MM.1S (cell line): Measurements from ENCODE around the gene EME2.

ENCODE experiments used
- DNase-seq: peaks from one replicate; pipeline ENCODE4 v3.0.0-alpha.2; 2015
- H2AFZ ChIP-seq: fragments of 300-600 bp; sonication (generic); 2 replicates; pipeline ENCODE4 v1.6.0; 2016; ENCODE audit warnings: antibody characterized with exemption, low read length
- H3F3A ChIP-seq: fragments of 300-600 bp; sonication (generic); 2 replicates; pipeline ENCODE4 v1.6.1; 2016; ENCODE audit warnings: mild to moderate bottlenecking, antibody characterized with exemption, low read length, moderate library complexity, mixed read lengths; ENCODE audit not compliant: insufficient read depth
- H3K27ac ChIP-seq: fragments of 300-600 bp; sonication (generic); 2 replicates; pipeline ENCODE4 v1.5.1; 2016; ENCODE audit warnings: mild to moderate bottlenecking, low read length
- H3K27me3 ChIP-seq: fragments of 300-600 bp; sonication (generic); replicated peaks from 2 replicates; pipeline ENCODE4 v1.6.0; 2016; ENCODE audit warnings: low read length; ENCODE audit not compliant: insufficient read depth
- H3K36me3 ChIP-seq: fragments of 300-600 bp; sonication (generic); replicated peaks from 2 replicates; pipeline ENCODE4 v1.6.1; 2016; ENCODE audit warnings: mild to moderate bottlenecking, low read length, mixed read lengths; ENCODE audit not compliant: insufficient read depth
- H3K4me1 ChIP-seq: fragments of 300-600 bp; sonication (generic); 2 replicates; pipeline ENCODE4 v1.6.1; 2016; ENCODE audit warnings: low read length, mixed read lengths
- H3K4me2 ChIP-seq: fragments of 300-600 bp; sonication (generic); 2 replicates; pipeline ENCODE4 v1.6.0; 2016; ENCODE audit warnings: low read depth, low read length
- H3K4me3 ChIP-seq: fragments of 300-600 bp; sonication (generic); 2 replicates; pipeline ENCODE4 v1.5.1; 2016; ENCODE audit warnings: low read length, mixed read lengths
- H3K79me2 ChIP-seq: fragments of 300-600 bp; sonication (generic); 2 replicates; pipeline ENCODE4 v1.6.1; 2016; ENCODE audit warnings: mixed run types, low read length, mixed read lengths
- H3K9ac ChIP-seq: fragments of 300-600 bp; sonication (generic); 2 replicates; pipeline ENCODE4 v1.6.1; 2016; ENCODE audit warnings: low read length, mixed read lengths
- H3K9me2 ChIP-seq: fragments of 300-600 bp; sonication (generic); replicated peaks from 2 replicates; pipeline ENCODE4 v1.6.1; 2016; ENCODE audit warnings: mild to moderate bottlenecking, low read length, mixed read lengths; ENCODE audit not compliant: insufficient read depth
- H3K9me3 ChIP-seq: fragments of 300-600 bp; sonication (generic); replicated peaks from 2 replicates; pipeline ENCODE4 v1.6.1; 2016; ENCODE audit warnings: mild to moderate bottlenecking, low read length, mixed read lengths; ENCODE audit not compliant: insufficient read depth
- H4K20me1 ChIP-seq: fragments of 300-600 bp; sonication (generic); 2 replicates; pipeline ENCODE4 v1.6.1; 2016; ENCODE audit warnings: mild to moderate bottlenecking, low read length, moderate library complexity, mixed read lengths; ENCODE audit not compliant: insufficient read depth
- EZH2 ChIP-seq: fragments of 300-600 bp; sonication (generic); optimal IDR thresholded peaks from 2 replicates; pipeline ENCODE3; 2017; ENCODE audit warnings: low read depth, mild to moderate bottlenecking, antibody characterized with exemption, low read length, mixed read lengths
- EZH2phosphoT487 ChIP-seq: fragments of 300-600 bp; sonication (generic); IDR thresholded peaks from 2 replicates; pipeline ENCODE4 v1.6.1; 2018; ENCODE audit warnings: antibody characterized with exemption, low read length
- TF ChIP-seq, protein P1 (sequence below): fragments of 300-600 bp; sonication (generic); IDR thresholded peaks from 2 replicates; pipeline ENCODE4 v1.5.1; 2016; ENCODE audit warnings: antibody characterized with exemption, low read length, mixed read lengths

EME2 gene

DNA sequence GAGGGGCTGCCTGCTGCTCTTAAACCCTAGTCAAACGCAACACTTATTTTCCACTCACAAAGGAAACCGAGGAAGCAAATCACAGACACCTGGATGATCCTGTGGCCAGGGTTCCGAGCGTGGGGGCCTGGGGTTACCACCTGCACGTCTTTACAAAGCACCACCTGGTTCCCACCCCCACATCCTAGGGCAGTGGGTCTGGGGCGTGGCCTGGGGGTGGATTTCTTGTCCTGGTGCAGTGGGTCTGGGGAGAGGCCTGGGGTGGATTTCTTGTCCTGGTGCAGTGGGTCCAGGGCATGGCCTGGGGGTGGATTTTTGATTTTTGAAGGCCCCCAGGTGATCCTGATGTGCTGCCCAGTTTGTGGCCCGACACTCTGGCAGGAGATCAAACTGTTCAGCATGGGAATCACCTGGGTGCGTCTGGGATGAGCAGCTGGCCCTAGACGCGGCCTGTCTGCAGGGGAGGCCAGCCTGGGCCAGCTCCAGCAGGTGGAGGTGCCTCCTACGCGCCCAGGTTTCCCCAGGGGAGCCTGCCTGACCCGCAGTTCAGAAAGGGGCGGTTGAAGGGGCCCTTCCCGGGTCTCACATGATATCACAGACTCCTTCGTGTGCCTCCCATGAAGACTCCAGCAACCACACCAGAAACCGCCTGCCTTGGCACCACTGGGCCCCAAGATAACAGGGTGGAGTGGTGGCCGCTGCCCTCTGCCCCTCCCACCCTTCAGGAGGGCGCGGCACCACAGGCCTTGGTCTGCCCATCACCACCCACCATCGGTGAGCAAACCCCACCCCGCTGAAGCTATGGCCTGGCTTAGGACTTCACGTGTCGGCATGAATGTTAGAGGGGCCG lies 47.7 kb downstream of the EME2 start:
- no peaks in the 10 kb centered on the region for H3K9me3 ChIP-seq
- peaks cover 29% of the 10 kb centered on the region for H3K79me2 ChIP-seq
- no peaks in the 10 kb centered on the region for H3K9me2 ChIP-seq
- no peaks in the 10 kb centered on the region for H3K36me3 ChIP-seq
- no peaks in the 10 kb centered on the region for H3K27me3 ChIP-seq
- H3K4me3 ChIP-seq = no peak overlapping the region
- peaks cover 2% of the 10 kb centered on the region; the same call in 1 of the 2 replicates for H3F3A ChIP-seq
- no peak overlapping the region for H3K9ac ChIP-seq
- H3K4me2 ChIP-seq = no peak overlapping the region
- no peaks in the 10 kb centered on the region for H4K20me1 ChIP-seq
- no peak overlapping the region for H2AFZ ChIP-seq
- no peak for DNase-seq
- TF ChIP-seq EZH2 = no peak
- TF ChIP-seq, protein P1, sequence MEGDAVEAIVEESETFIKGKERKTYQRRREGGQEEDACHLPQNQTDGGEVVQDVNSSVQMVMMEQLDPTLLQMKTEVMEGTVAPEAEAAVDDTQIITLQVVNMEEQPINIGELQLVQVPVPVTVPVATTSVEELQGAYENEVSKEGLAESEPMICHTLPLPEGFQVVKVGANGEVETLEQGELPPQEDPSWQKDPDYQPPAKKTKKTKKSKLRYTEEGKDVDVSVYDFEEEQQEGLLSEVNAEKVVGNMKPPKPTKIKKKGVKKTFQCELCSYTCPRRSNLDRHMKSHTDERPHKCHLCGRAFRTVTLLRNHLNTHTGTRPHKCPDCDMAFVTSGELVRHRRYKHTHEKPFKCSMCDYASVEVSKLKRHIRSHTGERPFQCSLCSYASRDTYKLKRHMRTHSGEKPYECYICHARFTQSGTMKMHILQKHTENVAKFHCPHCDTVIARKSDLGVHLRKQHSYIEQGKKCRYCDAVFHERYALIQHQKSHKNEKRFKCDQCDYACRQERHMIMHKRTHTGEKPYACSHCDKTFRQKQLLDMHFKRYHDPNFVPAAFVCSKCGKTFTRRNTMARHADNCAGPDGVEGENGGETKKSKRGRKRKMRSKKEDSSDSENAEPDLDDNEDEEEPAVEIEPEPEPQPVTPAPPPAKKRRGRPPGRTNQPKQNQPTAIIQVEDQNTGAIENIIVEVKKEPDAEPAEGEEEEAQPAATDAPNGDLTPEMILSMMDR = no peak
- TF ChIP-seq EZH2phosphoT487 = no peak
- no peak overlapping the region for H3K27ac ChIP-seq
- peaks cover 2% of the 10 kb centered on the region; the same call in 1 of the 2 replicates for H3K4me1 ChIP-seq

- H3K9ac ChIP-seq = no peak overlapping the region
- no peak overlapping the region for H3K27ac ChIP-seq
- no peaks in the 10 kb centered on the region for H4K20me1 ChIP-seq
- peaks cover 35% of the 10 kb centered on the region for H3K79me2 ChIP-seq
- H3K4me2 ChIP-seq = no peak overlapping the region
- H3K9me2 ChIP-seq = no peaks in the 10 kb centered on the region
- H3K4me3 ChIP-seq = no peak overlapping the region
- peaks cover 6% of the 10 kb centered on the region for H3F3A ChIP-seq
- no peaks in the 10 kb centered on the region for H3K9me3 ChIP-seq
- H3K36me3 ChIP-seq = no peaks in the 10 kb centered on the region
- H3K4me1 ChIP-seq = peaks cover 5% of the 10 kb centered on the region; the same call in 1 of the 2 replicates
- no peak for DNase-seq
- H3K27me3 ChIP-seq = no peaks in the 10 kb centered on the region
- H2AFZ ChIP-seq = no peak overlapping the region
- TF ChIP-seq, protein P1 = no peak
- TF ChIP-seq EZH2 = no peak
- TF ChIP-seq EZH2phosphoT487 = no peak
These were observed 48.3 kb downstream of the EME2 start for GRCh38 chr16:1820946-1821290.

DNA sequence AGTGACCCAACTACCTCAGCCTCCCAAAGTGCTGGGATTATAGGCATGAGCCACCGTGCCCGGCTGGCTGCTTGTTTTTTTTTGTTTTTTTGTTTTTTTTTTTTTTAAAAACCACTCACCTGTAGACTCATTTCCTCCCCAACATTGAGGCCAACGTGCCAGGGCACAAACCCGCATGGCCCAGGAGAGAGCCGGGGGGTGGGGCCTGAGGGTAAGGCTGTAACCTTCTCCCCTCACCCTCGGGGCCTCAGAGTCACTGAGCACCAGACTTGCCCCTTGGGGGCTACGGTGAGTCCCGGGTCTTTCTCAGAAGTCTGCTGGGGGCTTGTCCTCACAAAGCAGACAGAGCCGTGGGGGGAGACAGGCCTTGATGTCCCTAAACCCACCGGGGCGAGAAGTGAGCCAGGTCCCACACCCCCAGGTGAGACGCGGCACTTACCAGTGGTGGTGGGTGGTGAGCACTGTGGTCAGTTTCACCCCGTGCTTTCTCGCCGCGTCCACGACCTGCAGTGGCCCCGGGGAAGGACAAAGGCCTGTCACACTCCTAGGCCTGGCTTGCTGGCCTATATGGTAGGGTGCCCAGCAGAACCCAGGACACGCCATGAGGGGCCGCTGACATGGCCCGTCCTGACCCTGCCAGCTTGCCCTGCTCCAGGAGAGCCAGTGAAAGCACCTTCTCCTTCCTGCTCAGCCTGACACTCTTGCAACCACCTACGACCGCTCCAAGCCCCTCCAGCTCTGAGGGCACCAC lies 49.4 kb downstream of the EME2 start:
- H3K4me3 ChIP-seq = no peak overlapping the region
- no peaks in the 10 kb centered on the region for H3K36me3 ChIP-seq
- H4K20me1 ChIP-seq = no peaks in the 10 kb centered on the region
- peaks cover 6% of the 10 kb centered on the region for H3F3A ChIP-seq
- no peak overlapping the region for H3K4me2 ChIP-seq
- no peak overlapping the region for H3K27ac ChIP-seq
- TF ChIP-seq EZH2 (no peak), EZH2phosphoT487 (no peak)
- TF ChIP-seq, protein P1 = no peak
- H3K79me2 ChIP-seq = peaks cover 35% of the 10 kb centered on the region
- H3K9me2 ChIP-seq = no peaks in the 10 kb centered on the region
- no peak overlapping the region for H3K9ac ChIP-seq
- no peak for DNase-seq
- H3K9me3 ChIP-seq = no peaks in the 10 kb centered on the region
- peaks cover 5% of the 10 kb centered on the region; the same call in 1 of the 2 replicates for H3K4me1 ChIP-seq
- no peak overlapping the region for H2AFZ ChIP-seq
- H3K27me3 ChIP-seq = no peaks in the 10 kb centered on the region
